Stimulated activated CD4-positive, alpha-beta T cell treated with anti-CD3 and anti-CD28 coated beads, TNF-alpha, amount 100 ng/mL, for 48 hours (primary cell): Measurements from ENCODE around the gene BEGAIN.
"Not testable (repeated sequence)": the region's sequence is repeated elsewhere in the genome, so short reads cannot be mapped to it uniquely, and the experiment has no call there.

ENCODE experiments used
- DNase-seq, 3 donors: peaks; one replicate each; pipeline ENCODE4 v3.0.0-alpha.2; 2020; ENCODE audit warnings: low read depth in 3 of 3

Gene BEGAIN

GRCh38 chr14:100523131-100523842 is 63.9 kb downstream of the BEGAIN start:
- DNase-seq, result no peak

GRCh38 chr14:100522616-100523099 is 64.6 kb downstream of the BEGAIN start:
- no peak for DNase-seq

- not testable (repeated sequence) for DNase-seq
Measured at GRCh38 chr14:100506053-100506452, 81.2 kb downstream of the BEGAIN start.

GRCh38 chr14:100504372-100505078 is 82.7 kb downstream of the BEGAIN start:
- no peak for DNase-seq

GRCh38 chr14:100503251-100503650 is 84.0 kb downstream of the BEGAIN start:
- DNase-seq, result no peak

GRCh38 chr14:100502622-100503220 is 84.5 kb downstream of the BEGAIN start:
- no peak for DNase-seq

- DNase-seq, result no peak
Measured at GRCh38 chr14:100500128-100500527, 87.1 kb downstream of the BEGAIN start.

- DNase-seq, result no peak
Measured at GRCh38 chr14:100498068-100498467, 89.1 kb downstream of the BEGAIN start.

GRCh38 chr14:100495917-100496316 is 91.3 kb downstream of the BEGAIN start:
- DNase-seq, result no peak

- no peak for DNase-seq
Measured at GRCh38 chr14:100494645-100495044, 92.6 kb downstream of the BEGAIN start.

- DNase-seq, result no peak
Measured at GRCh38 chr14:100490252-100490651, 97.0 kb downstream of the BEGAIN start.

GRCh38 chr14:100488057-100488456 is 99.2 kb downstream of the BEGAIN start:
- DNase-seq, result no peak

GRCh38 chr14:100487304-100487703 is 99.9 kb downstream of the BEGAIN start:
- no peak for DNase-seq
